GM23248 (cell line): ENCODE data around the gene ASIC4. TPM values are rescaled to one million over a fixed set of nuclear protein-coding genes. Genes with fewer than 3 reads are reported as not detected.

Experiments used
- DNase-seq: peaks from one replicate; pipeline ENCODE4 v3.0.0-alpha.2; 2015
- H2AFZ ChIP-seq: fragments of 200-600 bp; sonication (generic); 2 replicates; pipeline ENCODE4 v1.6.1; 2016; ENCODE audit warnings: antibody characterized with exemption
- H3F3A ChIP-seq: fragments of 200-600 bp; sonication (generic); 2 replicates; pipeline ENCODE4 v1.6.1; 2016; ENCODE audit warnings: mild to moderate bottlenecking, antibody characterized with exemption, mixed run types; ENCODE audit not compliant: insufficient read depth
- H3K27ac ChIP-seq: fragments of 200-600 bp; sonication (generic); 2 replicates; pipeline ENCODE4 v1.5.1; 2016; ENCODE audit warnings: mild to moderate bottlenecking
- H3K27me3 ChIP-seq: fragments of 200-600 bp; sonication (generic); replicated peaks from 2 replicates; pipeline ENCODE4 v1.6.1; 2016; ENCODE audit warnings: mild to moderate bottlenecking; ENCODE audit not compliant: insufficient read depth
- H3K36me3 ChIP-seq: fragments of 200-600 bp; sonication (generic); 2 replicates; pipeline ENCODE4 v1.6.1; 2016; ENCODE audit warnings: low read depth, mild to moderate bottlenecking
- H3K4me1 ChIP-seq: fragments of 200-600 bp; sonication (generic); 2 replicates; pipeline ENCODE4 v1.6.1; 2016; ENCODE audit warnings: mild to moderate bottlenecking; ENCODE audit not compliant: insufficient read depth
- H3K4me2 ChIP-seq: fragments of 200-600 bp; sonication (generic); one replicate; pipeline ENCODE4 v1.6.1; 2016; ENCODE audit warnings: mild to moderate bottlenecking; ENCODE audit not compliant: unreplicated experiment
- H3K4me3 ChIP-seq: fragments of 200-600 bp; sonication (generic); 2 replicates; pipeline ENCODE4 v1.5.1; 2016; ENCODE audit warnings: mild to moderate bottlenecking
- H3K79me2 ChIP-seq: fragments of 200-600 bp; sonication (generic); 2 replicates; pipeline ENCODE4 v1.6.1; 2016; ENCODE audit warnings: mild to moderate bottlenecking; ENCODE audit not compliant: insufficient read depth
- H3K9ac ChIP-seq: fragments of 200-600 bp; sonication (generic); 2 replicates; pipeline ENCODE4 v1.6.1; 2016; ENCODE audit warnings: mild to moderate bottlenecking
- H3K9me2 ChIP-seq: fragments of 200-600 bp; sonication (generic); 2 replicates; pipeline ENCODE4 v1.6.1; 2016; ENCODE audit warnings: mixed run types, mild to moderate bottlenecking, moderate library complexity; ENCODE audit not compliant: insufficient read depth
- H3K9me3 ChIP-seq: fragments of 200-600 bp; sonication (generic); one replicate; pipeline ENCODE4 v1.6.1; 2017; ENCODE audit warnings: low read depth
- H4K20me1 ChIP-seq: fragments of 200-600 bp; sonication (generic); 2 replicates; pipeline ENCODE4 v1.6.0; 2016; ENCODE audit not compliant: insufficient read depth
- EZH2 ChIP-seq: fragments of 200-600 bp; sonication (generic); IDR thresholded peaks from 2 replicates; pipeline ENCODE4 v1.6.1; 2018; ENCODE audit warnings: antibody characterized with exemption, mild to moderate bottlenecking; ENCODE audit not compliant: insufficient read depth, poor library complexity, severe bottlenecking
- EZH2phosphoT487 ChIP-seq: fragments of 200-600 bp; sonication (generic); IDR thresholded peaks from 2 replicates; pipeline ENCODE4 v1.6.1; 2018; ENCODE audit warnings: antibody characterized with exemption, moderate library complexity, mild to moderate bottlenecking, low read depth; ENCODE audit not compliant: insufficient read depth
- WGBS, 2 experiments: methylation state at CpG; one replicate each; pipeline ENCODE4 v1.1.6; 2015 to 2017; ENCODE audit warnings: low lambda C conversion rate in 2 of 2, low coverage in 1 of 2; ENCODE audit errors: missing lambda C conversion rate in 2 of 2; 5-methylcytosine and 5-hydroxymethylcytosine counted together
- in situ Hi-C: fragments of 300-500 bp; cut with MboI; formaldehyde crosslinking; loops from 2 replicates; pipeline ENCODE4 v1.15.0; 2020
- microRNA-seq: library from miRNA; unstranded; fragments of <30 nt; microRNA quantifications from one replicate; pipeline ENCODE4, GENCODE V29; 2016; ENCODE audit warnings: borderline number of aligned reads
- polyA plus RNA-seq: library from polyadenylated mRNA; unstranded; fragments of >200 nt; fragmentation: Nextera tagmentation; extraction: Ambion mirVana; gene quantifications from 2 replicates; pipeline ENCODE4 v1.2.1, GENCODE V29; 2016
- small RNA-seq: library from RNA; depleted of rRNA; stranded (forward); fragments of <200 nt; gene quantifications from one replicate; pipeline ENCODE3, GENCODE V24; 2014; ENCODE audit warnings: low read depth, low replicate concordance
- total RNA-seq: library from RNA; depleted of rRNA; stranded (reverse); fragments of >200 nt; shearing (Covaris generic); gene quantifications from 2 replicates; pipeline ENCODE4 v1.2.3, GENCODE V29; 2014; rRNA removed

Gene ASIC4
- total and polyA plus RNA-seq, 2 experiments from 2014 or later: 0.43 TPM; not detected in 1

DNA sequence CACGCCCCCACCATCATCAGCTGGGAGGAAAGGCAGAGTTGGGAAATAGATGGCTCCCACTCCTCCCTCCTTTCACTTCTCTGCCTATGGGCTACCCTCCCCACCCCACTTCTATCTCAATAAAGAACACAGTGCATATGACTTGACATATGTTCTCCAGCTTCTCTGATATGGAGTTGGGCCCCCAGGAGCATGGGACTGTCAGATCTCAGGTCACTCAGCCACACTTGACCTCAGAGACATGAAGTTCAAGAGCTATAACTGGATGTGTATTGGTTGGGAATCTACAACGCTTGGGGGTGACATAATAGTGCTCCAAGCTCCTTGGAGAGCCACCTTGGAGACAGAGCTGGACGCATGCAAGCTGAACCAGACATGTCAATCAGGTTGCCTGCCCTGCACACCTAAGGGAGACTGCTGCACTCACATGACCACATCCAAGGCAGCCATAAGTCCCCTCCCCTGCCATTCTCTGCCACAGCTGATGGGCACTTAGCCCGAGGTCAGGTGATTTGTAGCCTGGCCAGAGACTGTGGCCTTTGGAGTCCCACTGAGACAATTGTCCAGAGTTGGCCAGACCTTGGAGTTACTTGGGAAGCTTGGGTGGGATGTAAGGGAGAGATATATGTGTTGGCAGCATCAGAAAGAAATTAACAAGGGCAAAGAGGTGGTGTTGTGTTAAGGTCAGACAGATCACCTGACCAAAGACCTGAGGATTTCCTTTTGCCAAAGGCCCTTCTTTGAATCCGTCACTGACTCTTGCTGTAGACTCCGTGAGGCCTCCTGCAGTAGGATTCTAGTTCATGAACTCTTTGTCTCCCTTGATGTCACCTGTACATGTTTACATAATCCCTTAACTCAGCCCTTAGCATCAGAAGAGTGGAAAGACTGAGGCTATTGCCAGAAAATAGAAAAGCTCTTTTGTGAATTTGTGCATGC is 61.6 kb downstream of the ASIC4 start:
- Histone ChIP-seq H3F3A (no peaks in the 10 kb centered on the region), H3K4me3 (no peak overlapping the region), H3K9me3 (no peaks in the 10 kb centered on the region), H3K27ac (no peak overlapping the region), H3K9ac (no peak overlapping the region), H3K27me3 (no peaks in the 10 kb centered on the region), H2AFZ (no peak overlapping the region), H3K79me2 (no peaks in the 10 kb centered on the region), H4K20me1 (no peaks in the 10 kb centered on the region), H3K4me2 (no peak overlapping the region), H3K9me2 (no peaks in the 10 kb centered on the region), H3K36me3 (no peaks in the 10 kb centered on the region), H3K4me1 (no peaks in the 10 kb centered on the region)
- DNase-seq: no peak
- TF ChIP-seq EZH2: no peak
- WGBS, 2 experiments: 58 to 63% methylated on average over 6 of the region's 6 CpGs
- in situ Hi-C loops: no loop called here

DNA sequence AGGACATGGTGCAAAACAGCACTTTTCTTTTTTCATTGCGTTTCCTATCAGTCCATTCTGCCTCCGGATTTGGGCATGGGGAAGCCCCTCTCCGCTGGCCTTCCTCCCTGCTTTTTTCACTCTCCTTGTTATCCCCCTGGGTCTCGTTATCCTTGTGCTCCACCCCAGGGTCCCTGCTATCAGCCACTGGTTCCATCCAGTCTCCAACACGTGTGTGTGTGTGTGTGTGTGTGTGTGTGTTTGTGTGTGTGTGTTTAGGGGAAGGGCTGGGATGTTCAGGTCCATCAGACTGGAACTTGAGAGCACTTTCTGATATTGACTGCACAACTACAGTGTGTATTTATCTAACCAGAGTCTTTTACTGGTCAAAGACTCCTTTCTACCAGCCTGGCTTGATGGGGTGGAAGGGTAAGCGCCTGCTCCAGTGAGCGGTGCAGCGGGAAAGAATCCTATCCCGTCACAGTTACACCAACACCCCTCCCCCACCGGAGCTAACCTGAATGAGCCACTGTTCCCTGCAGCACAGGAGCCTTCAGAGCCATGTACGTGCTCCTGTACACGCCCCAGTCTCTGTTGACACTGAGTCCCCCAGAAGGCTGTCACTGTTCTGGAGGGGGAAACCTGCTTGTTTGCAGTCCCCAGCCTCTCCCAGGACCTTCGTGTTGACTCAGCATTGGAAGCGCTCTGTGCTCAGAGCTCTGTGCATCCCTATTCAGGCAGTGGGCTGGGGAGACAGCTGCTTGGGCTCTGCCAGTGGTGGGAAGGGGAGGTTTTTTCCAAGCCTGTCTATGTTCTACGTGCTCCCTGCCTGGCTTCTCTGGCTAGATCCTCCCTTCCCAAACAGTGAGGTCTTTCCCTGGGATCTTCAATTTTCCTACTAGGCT is 62.5 kb downstream of the ASIC4 start:
- Histone ChIP-seq H3F3A (no peaks in the 10 kb centered on the region), H3K79me2 (no peaks in the 10 kb centered on the region), H3K4me1 (no peaks in the 10 kb centered on the region), H3K36me3 (no peaks in the 10 kb centered on the region), H2AFZ (no peak overlapping the region), H3K27ac (no peak overlapping the region), H3K4me3 (no peak overlapping the region), H3K9me3 (no peaks in the 10 kb centered on the region), H4K20me1 (no peaks in the 10 kb centered on the region), H3K9me2 (no peaks in the 10 kb centered on the region), H3K4me2 (no peak overlapping the region), H3K27me3 (no peaks in the 10 kb centered on the region), H3K9ac (no peak overlapping the region)
- TF ChIP-seq EZH2 (no peak), EZH2phosphoT487 (no peak)
- in situ Hi-C loops: no loop called here
- DNase-seq: peak; percentile 41
- WGBS, 2 experiments: 10 to 11% methylated on average over 15 of the region's 15 CpGs

DNA sequence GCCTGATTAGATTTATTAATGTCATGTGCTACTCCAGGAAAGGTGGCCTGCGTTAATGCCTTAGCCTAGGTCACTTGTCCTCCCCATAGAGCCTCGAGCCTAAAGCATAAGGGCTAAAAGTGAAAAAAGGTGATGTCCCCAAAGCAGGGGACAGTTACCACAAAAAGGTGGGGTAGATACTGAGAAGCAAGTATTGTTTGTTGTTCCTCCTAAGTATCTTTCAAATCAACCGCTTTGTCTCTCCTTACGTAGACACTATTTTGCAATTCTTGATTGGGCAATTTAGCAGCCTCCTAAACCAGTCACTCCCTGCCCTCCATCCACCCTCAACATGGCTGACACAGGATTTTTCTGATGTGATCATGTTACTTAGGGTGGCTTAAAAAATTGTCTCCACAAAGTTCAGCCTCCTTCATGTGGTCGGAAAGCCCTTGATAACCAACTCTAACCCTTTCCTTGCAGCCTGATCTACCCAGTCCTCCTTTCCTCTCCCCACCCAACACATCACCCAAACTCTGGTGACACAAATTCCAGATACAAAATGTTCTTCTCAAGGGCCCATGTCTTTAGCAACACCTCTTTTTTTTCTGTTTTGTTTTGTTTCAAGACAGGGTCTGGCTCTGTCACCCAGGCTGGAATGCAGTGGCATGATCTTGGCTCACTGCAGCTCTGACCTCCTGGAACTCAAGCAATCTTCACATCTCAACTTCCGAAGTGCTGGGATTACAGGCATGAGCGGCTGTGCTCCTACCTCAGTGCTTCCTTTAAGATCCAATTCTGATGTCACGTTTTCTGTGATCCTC is 64.7 kb downstream of the ASIC4 start:
- H2AFZ ChIP-seq: no peak overlapping the region
- no peak overlapping the region for H3K4me3 ChIP-seq
- no peaks in the 10 kb centered on the region for H3K4me1 ChIP-seq
- H3F3A ChIP-seq: no peaks in the 10 kb centered on the region
- no peaks in the 10 kb centered on the region for H3K36me3 ChIP-seq
- no peaks in the 10 kb centered on the region for H3K79me2 ChIP-seq
- 67 to 70% methylated on average over 8 of the region's 8 CpGs for WGBS, 2 experiments
- no peak overlapping the region for H3K27ac ChIP-seq
- in situ Hi-C loops: no loop called here
- no peaks in the 10 kb centered on the region for H3K9me3 ChIP-seq
- H3K4me2 ChIP-seq: no peak overlapping the region
- TF ChIP-seq EZH2: no peak
- peak; percentile 48 for DNase-seq
- H3K9me2 ChIP-seq: no peaks in the 10 kb centered on the region
- no peaks in the 10 kb centered on the region for H4K20me1 ChIP-seq
- no peaks in the 10 kb centered on the region for H3K27me3 ChIP-seq
- H3K9ac ChIP-seq: no peak overlapping the region

DNA sequence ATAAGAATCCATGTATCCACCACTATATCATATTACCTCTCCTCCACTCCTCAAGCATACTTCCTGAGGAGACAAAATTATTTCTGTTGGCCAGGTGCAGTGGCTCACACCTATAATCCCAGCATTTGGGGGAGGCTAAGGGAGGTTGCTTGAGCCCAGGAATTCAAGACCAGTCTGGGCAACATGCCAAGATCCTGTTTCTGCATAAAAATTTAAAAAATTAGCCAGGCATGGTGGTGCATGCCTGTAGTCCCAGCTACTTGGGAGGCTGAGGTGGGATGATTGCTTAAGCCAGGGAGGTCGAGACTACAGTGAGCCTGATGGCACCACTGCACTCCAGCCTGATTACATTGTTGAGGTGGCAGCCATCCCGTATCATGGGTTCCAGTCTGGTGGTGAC is 67.1 kb downstream of the ASIC4 start:
- 37 to 42% methylated on average over 2 of the region's 2 CpGs for WGBS, 2 experiments
- no peaks in the 10 kb centered on the region for H3K36me3 ChIP-seq
- no peaks in the 10 kb centered on the region for H3K9me3 ChIP-seq
- TF ChIP-seq EZH2phosphoT487 (no peak), EZH2 (no peak)
- H3K27ac ChIP-seq: no peak overlapping the region
- no peaks in the 10 kb centered on the region for H3K4me1 ChIP-seq
- in situ Hi-C loops: no loop called here
- H2AFZ ChIP-seq: no peak overlapping the region
- H3K4me2 ChIP-seq: no peak overlapping the region
- no peak overlapping the region for H3K9ac ChIP-seq
- DNase-seq: no peak
- no peaks in the 10 kb centered on the region for H3F3A ChIP-seq
- no peaks in the 10 kb centered on the region for H3K9me2 ChIP-seq
- no peak overlapping the region for H3K4me3 ChIP-seq
- H3K27me3 ChIP-seq: no peaks in the 10 kb centered on the region
- H3K79me2 ChIP-seq: no peaks in the 10 kb centered on the region
- H4K20me1 ChIP-seq: no peaks in the 10 kb centered on the region

Small RNAs within 50 kb of the gene (microRNA-seq; reads per million reads assigned to microRNA genes)
- not detected for gene MIR3132

Small RNAs within 50 kb of the gene (small RNA-seq; reads per million reads assigned to genes)
- gene MIR3132: not detected

Other genes with a start within 250 kb of the ASIC4 start
- 50.5 and 53.7 TPM in 2 replicates for gene DNAJB2, start 235.1 kb upstream of the ASIC4 start, total RNA-seq
- gene DNAJB2, start 235.1 kb upstream of the ASIC4 start, polyA plus RNA-seq: 11.1 and 12.6 TPM in 2 replicates
- 50.5 and 54.1 TPM in 2 replicates for gene PTPRN, start 205.1 kb upstream of the ASIC4 start, total RNA-seq
- 29.2 and 30.5 TPM in 2 replicates for gene PTPRN, start 205.1 kb upstream of the ASIC4 start, polyA plus RNA-seq
- not detected in 2 replicates for gene RESP18, start 181.7 kb upstream of the ASIC4 start, total RNA-seq
- not detected in 2 replicates for gene RESP18, start 181.7 kb upstream of the ASIC4 start, polyA plus RNA-seq
- gene DNPEP, start 126.6 kb upstream of the ASIC4 start, total RNA-seq: 79.8 and 84.5 TPM in 2 replicates
- gene DNPEP, start 126.6 kb upstream of the ASIC4 start, polyA plus RNA-seq: 54.5 and 57.5 TPM in 2 replicates
- gene DES, start 96.1 kb upstream of the ASIC4 start, total RNA-seq: 0.51 and 2.7 TPM in 2 replicates
- gene DES, start 96.1 kb upstream of the ASIC4 start, polyA plus RNA-seq: 0.75 and 1.1 TPM in 2 replicates
- gene SPEG, start 79.6 kb upstream of the ASIC4 start, total RNA-seq: 26.5 and 32.1 TPM in 2 replicates
- gene SPEG, start 79.6 kb upstream of the ASIC4 start, polyA plus RNA-seq: 6.8 and 9.4 TPM in 2 replicates
- 60.6 and 72.2 TPM in 2 replicates for gene GMPPA, start 15.6 kb upstream of the ASIC4 start, total RNA-seq
- 64.4 and 65.6 TPM in 2 replicates for gene GMPPA, start 15.6 kb upstream of the ASIC4 start, polyA plus RNA-seq
- gene CHPF, start 29.3 kb downstream of the ASIC4 start, total RNA-seq: 526 and 533 TPM in 2 replicates
- 174 and 179 TPM in 2 replicates for gene CHPF, start 29.3 kb downstream of the ASIC4 start, polyA plus RNA-seq
- 5.8 and 6.2 TPM in 2 replicates for gene TMEM198, start 29.5 kb downstream of the ASIC4 start, total RNA-seq
- gene TMEM198, start 29.5 kb downstream of the ASIC4 start, polyA plus RNA-seq: 1.7 and 2.2 TPM in 2 replicates
- gene OBSL1, start 57.1 kb downstream of the ASIC4 start, total RNA-seq: 68.7 and 84.9 TPM in 2 replicates
- gene OBSL1, start 57.1 kb downstream of the ASIC4 start, polyA plus RNA-seq: 12.8 and 13.8 TPM in 2 replicates
- gene INHA, start 57.8 kb downstream of the ASIC4 start, total RNA-seq: 0.11 TPM in 1 of 2 replicates, not detected in the other
- 0.19 and 0.36 TPM in 2 replicates for gene INHA, start 57.8 kb downstream of the ASIC4 start, polyA plus RNA-seq
- 10.5 and 13.9 TPM in 2 replicates for gene STK11IP, start 83.4 kb downstream of the ASIC4 start, total RNA-seq
- gene STK11IP, start 83.4 kb downstream of the ASIC4 start, polyA plus RNA-seq: 7.3 and 7.9 TPM in 2 replicates
- gene SLC4A3, start 113.1 kb downstream of the ASIC4 start, total RNA-seq: 0.54 and 1.6 TPM in 2 replicates
- gene SLC4A3, start 113.1 kb downstream of the ASIC4 start, polyA plus RNA-seq: 0.79 and 0.96 TPM in 2 replicates